ENCODE results near the gene H2BK1. TPM values are rescaled to one million over a fixed set of nuclear protein-coding genes. Genes with fewer than 3 reads are reported as not detected.

The H2BK1 gene
- total and polyA plus RNA-seq, 2 of the 13 experiments (the other 11 are each of a cell fraction or from before 2014, with no cell fraction given): not detected

DNA sequence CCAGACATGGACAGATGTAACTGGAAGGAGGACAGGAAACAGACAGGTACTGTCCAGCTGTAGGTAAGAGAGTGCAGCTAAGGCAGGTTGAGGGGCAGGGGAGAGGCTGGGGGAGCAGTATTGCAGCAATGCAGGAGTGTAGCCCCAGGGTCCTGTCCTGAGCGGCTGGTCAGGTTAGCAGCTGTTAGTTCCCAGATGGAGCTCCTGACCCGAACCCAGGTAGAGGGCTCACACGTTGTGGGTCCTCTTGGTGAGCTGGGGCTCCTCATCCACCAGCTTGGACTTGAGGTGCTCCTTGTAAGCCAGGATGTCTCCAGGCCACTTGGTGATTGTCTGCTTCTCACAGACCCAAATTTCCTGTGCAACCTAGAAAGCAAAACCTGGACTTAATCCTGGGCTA, 3.5 kb upstream of the H2BK1 start (continued):
- TF ChIP-seq, protein P1, sequence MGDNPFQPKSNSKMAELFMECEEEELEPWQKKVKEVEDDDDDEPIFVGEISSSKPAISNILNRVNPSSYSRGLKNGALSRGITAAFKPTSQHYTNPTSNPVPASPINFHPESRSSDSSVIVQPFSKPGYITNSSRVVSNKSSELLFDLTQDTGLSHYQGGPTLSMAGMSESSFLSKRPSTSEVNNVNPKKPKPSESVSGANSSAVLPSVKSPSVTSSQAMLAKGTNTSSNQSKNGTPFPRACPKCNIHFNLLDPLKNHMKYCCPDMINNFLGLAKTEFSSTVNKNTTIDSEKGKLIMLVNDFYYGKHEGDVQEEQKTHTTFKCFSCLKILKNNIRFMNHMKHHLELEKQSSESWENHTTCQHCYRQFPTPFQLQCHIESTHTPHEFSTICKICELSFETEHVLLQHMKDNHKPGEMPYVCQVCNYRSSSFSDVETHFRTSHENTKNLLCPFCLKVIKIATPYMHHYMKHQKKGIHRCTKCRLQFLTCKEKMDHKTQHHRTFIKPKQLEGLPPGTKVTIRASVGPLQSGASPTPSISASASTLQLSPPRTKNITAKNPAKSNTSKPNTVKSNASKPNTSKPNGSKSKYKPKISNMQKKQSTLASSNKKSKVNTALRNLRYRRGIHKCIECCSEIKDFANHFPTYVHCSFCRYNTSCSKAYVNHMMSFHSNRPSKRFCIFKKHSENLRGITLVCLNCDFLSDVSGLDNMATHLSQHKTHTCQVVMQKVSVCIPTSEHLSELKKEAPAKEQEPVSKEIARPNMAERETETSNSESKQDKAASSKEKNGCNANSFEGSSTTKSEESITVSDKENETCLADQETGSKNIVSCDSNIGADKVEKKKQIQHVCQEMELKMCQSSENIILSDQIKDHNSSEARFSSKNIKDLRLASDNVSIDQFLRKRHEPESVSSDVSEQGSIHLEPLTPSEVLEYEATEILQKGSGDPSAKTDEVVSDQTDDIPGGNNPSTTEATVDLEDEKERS (CRISPR knock-in tag; IDR thresholded peaks at IDR 0.05): no peak
- TF ChIP-seq, protein P2, sequence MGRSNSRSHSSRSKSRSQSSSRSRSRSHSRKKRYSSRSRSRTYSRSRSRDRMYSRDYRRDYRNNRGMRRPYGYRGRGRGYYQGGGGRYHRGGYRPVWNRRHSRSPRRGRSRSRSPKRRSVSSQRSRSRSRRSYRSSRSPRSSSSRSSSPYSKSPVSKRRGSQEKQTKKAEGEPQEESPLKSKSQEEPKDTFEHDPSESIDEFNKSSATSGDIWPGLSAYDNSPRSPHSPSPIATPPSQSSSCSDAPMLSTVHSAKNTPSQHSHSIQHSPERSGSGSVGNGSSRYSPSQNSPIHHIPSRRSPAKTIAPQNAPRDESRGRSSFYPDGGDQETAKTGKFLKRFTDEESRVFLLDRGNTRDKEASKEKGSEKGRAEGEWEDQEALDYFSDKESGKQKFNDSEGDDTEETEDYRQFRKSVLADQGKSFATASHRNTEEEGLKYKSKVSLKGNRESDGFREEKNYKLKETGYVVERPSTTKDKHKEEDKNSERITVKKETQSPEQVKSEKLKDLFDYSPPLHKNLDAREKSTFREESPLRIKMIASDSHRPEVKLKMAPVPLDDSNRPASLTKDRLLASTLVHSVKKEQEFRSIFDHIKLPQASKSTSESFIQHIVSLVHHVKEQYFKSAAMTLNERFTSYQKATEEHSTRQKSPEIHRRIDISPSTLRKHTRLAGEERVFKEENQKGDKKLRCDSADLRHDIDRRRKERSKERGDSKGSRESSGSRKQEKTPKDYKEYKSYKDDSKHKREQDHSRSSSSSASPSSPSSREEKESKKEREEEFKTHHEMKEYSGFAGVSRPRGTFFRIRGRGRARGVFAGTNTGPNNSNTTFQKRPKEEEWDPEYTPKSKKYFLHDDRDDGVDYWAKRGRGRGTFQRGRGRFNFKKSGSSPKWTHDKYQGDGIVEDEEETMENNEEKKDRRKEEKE (IDR thresholded peaks at IDR 0.05): no peak
- TF ChIP-seq ELF3 (CRISPR knock-in tag; IDR thresholded peaks at IDR 0.05) (no peak), PITX1 (CRISPR knock-in tag; IDR thresholded peaks at IDR 0.05) (no peak), ZNF670 (CRISPR knock-in tag; IDR thresholded peaks at IDR 0.05; ENCODE audit: borderline replicate concordance) (no peak), ZNF644 (CRISPR knock-in tag; IDR thresholded peaks at IDR 0.05; ENCODE audit: low read depth) (no peak)
- TF ChIP-seq, protein P3, sequence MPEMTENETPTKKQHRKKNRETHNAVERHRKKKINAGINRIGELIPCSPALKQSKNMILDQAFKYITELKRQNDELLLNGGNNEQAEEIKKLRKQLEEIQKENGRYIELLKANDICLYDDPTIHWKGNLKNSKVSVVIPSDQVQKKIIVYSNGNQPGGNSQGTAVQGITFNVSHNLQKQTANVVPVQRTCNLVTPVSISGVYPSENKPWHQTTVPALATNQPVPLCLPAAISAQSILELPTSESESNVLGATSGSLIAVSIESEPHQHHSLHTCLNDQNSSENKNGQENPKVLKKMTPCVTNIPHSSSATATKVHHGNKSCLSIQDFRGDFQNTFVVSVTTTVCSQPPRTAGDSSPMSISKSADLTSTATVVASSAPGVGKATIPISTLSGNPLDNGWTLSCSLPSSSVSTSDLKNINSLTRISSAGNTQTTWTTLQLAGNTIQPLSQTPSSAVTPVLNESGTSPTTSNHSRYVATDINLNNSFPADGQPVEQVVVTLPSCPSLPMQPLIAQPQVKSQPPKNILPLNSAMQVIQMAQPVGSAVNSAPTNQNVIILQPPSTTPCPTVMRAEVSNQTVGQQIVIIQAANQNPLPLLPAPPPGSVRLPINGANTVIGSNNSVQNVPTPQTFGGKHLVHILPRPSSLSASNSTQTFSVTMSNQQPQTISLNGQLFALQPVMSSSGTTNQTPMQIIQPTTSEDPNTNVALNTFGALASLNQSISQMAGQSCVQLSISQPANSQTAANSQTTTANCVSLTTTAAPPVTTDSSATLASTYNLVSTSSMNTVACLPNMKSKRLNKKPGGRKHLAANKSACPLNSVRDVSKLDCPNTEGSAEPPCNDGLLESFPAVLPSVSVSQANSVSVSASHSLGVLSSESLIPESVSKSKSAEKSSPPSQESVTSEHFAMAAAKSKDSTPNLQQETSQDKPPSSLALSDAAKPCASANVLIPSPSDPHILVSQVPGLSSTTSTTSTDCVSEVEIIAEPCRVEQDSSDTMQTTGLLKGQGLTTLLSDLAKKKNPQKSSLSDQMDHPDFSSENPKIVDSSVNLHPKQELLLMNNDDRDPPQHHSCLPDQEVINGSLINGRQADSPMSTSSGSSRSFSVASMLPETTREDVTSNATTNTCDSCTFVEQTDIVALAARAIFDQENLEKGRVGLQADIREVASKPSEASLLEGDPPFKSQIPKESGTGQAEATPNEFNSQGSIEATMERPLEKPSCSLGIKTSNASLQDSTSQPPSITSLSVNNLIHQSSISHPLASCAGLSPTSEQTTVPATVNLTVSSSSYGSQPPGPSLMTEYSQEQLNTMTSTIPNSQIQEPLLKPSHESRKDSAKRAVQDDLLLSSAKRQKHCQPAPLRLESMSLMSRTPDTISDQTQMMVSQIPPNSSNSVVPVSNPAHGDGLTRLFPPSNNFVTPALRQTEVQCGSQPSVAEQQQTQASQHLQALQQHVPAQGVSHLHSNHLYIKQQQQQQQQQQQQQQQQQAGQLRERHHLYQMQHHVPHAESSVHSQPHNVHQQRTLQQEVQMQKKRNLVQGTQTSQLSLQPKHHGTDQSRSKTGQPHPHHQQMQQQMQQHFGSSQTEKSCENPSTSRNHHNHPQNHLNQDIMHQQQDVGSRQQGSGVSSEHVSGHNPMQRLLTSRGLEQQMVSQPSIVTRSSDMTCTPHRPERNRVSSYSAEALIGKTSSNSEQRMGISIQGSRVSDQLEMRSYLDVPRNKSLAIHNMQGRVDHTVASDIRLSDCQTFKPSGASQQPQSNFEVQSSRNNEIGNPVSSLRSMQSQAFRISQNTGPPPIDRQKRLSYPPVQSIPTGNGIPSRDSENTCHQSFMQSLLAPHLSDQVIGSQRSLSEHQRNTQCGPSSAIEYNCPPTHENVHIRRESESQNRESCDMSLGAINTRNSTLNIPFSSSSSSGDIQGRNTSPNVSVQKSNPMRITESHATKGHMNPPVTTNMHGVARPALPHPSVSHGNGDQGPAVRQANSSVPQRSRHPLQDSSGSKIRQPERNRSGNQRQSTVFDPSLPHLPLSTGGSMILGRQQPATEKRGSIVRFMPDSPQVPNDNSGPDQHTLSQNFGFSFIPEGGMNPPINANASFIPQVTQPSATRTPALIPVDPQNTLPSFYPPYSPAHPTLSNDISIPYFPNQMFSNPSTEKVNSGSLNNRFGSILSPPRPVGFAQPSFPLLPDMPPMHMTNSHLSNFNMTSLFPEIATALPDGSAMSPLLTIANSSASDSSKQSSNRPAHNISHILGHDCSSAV (CRISPR knock-in tag; IDR thresholded peaks at IDR 0.05; ENCODE audit: borderline replicate concordance): no peak
